IMR-90 (cell line): ENCODE results near the gene RHBDF2. TPM values are rescaled to one million over a fixed set of nuclear protein-coding genes. Genes with fewer than 3 reads are reported as not detected.

Source experiments
- ATAC-seq: fragments of 200-7000 bp; cut with Tn5 transposase; 2 replicates; pipeline ENCODE4 v1.9.1; 2020; ENCODE audit warnings: low read depth, mild to moderate bottlenecking, moderate library complexity
- BruUV-seq: library from RNA; stranded (reverse); fragments of 400-500 nt; replicated peaks from 2 replicates; lab custom pipeline; 2021; lab: Mats Ljungman, UMichigan
- CTCF ChIA-PET: fragments of 300-600 bp; formaldehyde crosslinking; extraction: SDS; loops from one replicate; lab custom pipeline; 2021; ENCODE audit warnings: antibody characterized with exemption; lab: Yijun Ruan, JAX
- POLR2A ChIA-PET: fragments of 300-600 bp; sonication (Branson Sonifier 250); formaldehyde crosslinking; loops from one replicate; lab custom pipeline; 2022; ENCODE audit warnings: antibody characterized with exemption; ENCODE audit not compliant: unreplicated experiment; lab: Charles Lee
- DNase-seq: peaks from one replicate; pipeline ENCODE4 v3.0.0; 2013
- H2AFZ ChIP-seq: replicated peaks from 2 replicates; pipeline ENCODE3; 2013; ENCODE audit warnings: low read length, mild to moderate bottlenecking; ENCODE audit not compliant: poor library complexity
- H2AK5ac ChIP-seq: 2 replicates; pipeline ENCODE4 v1.6.1; 2013; ENCODE audit warnings: low read depth, low read length, inconsistent platforms
- H2AK9ac ChIP-seq: replicated peaks from 2 replicates; pipeline ENCODE3; 2013; ENCODE audit warnings: mild to moderate bottlenecking, low read depth, low read length, moderate library complexity; ENCODE audit not compliant: poor library complexity
- H2BK120ac ChIP-seq: 2 replicates; pipeline ENCODE4 v1.6.1; 2013; ENCODE audit warnings: low read depth, low read length, inconsistent platforms
- H2BK15ac ChIP-seq: 3 replicates; pipeline ENCODE4 v1.6.1; 2013; ENCODE audit warnings: low read depth, low read length, inconsistent platforms
- H2BK20ac ChIP-seq: 2 replicates; pipeline ENCODE4 v1.6.1; 2013; ENCODE audit warnings: low read depth, mild to moderate bottlenecking, inconsistent platforms, low read length, moderate library complexity
- H2BK5ac ChIP-seq: 2 replicates; pipeline ENCODE4 v1.6.1; 2013; ENCODE audit warnings: mild to moderate bottlenecking, low read depth, low read length, inconsistent platforms; ENCODE audit not compliant: poor library complexity, severe bottlenecking
- H3K14ac ChIP-seq: replicated peaks from 2 replicates; pipeline ENCODE4 v1.6.1; 2013; ENCODE audit warnings: low read depth, low read length, inconsistent platforms
- H3K18ac ChIP-seq: 2 replicates; pipeline ENCODE4 v1.6.1; 2013; ENCODE audit warnings: low read depth, low read length, control low read depth
- H3K23ac ChIP-seq: 2 replicates; pipeline ENCODE4 v1.6.1; 2013; ENCODE audit warnings: low read depth, low read length, inconsistent platforms
- H3K27ac ChIP-seq: 2 replicates; pipeline ENCODE4 v1.5.1; 2013; ENCODE audit warnings: mild to moderate bottlenecking, control low read depth, low read length; ENCODE audit not compliant: insufficient read depth
- H3K27me3 ChIP-seq: 2 replicates; pipeline ENCODE4 v1.6.1; 2013; ENCODE audit warnings: low read length; ENCODE audit not compliant: control insufficient read depth, insufficient read depth
- H3K36me3 ChIP-seq: 2 replicates; pipeline ENCODE4 v1.6.1; 2013; ENCODE audit warnings: low read length, mixed read lengths; ENCODE audit not compliant: control insufficient read depth, insufficient read depth
- H3K4ac ChIP-seq: 2 replicates; pipeline ENCODE4 v1.6.1; 2013; ENCODE audit warnings: low read depth, low read length, inconsistent platforms
- H3K4me1 ChIP-seq: 2 replicates; pipeline ENCODE4 v1.6.1; 2013; ENCODE audit warnings: low read length, mixed read lengths; ENCODE audit not compliant: control insufficient read depth, insufficient read depth
- H3K4me2 ChIP-seq: 2 replicates; pipeline ENCODE4 v1.6.1; 2013; ENCODE audit warnings: low read depth, mild to moderate bottlenecking, control low read depth, low read length, moderate library complexity
- H3K4me3 ChIP-seq: 2 replicates; pipeline ENCODE4 v1.5.1; 2013; ENCODE audit warnings: low read depth, mild to moderate bottlenecking, control low read depth, low read length, moderate library complexity; ENCODE audit not compliant: insufficient read depth
- H3K56ac ChIP-seq: 2 replicates; pipeline ENCODE4 v1.6.1; 2013; ENCODE audit warnings: low read length, inconsistent platforms; ENCODE audit not compliant: insufficient read depth; ENCODE audit errors: extremely low read depth
- H3K79me1 ChIP-seq, 2 experiments: 2 replicates each; pipeline ENCODE4 v1.6.1; 2013; ENCODE audit warnings: low read length in 2 of 2, inconsistent platforms in 1 of 2, low read depth in 1 of 2
- H3K9ac ChIP-seq: 2 replicates; pipeline ENCODE4 v1.6.1; 2013; ENCODE audit warnings: low read depth, low read length, control low read depth
- H3K9me1 ChIP-seq: 2 replicates; pipeline ENCODE4 v1.6.1; 2013; ENCODE audit warnings: low read length, inconsistent platforms; ENCODE audit not compliant: insufficient read depth
- H3K9me3 ChIP-seq: 2 replicates; pipeline ENCODE4 v1.6.1; 2013; ENCODE audit warnings: low read length; ENCODE audit not compliant: control insufficient read depth, insufficient read depth
- H4K20me1 ChIP-seq: 2 replicates; pipeline ENCODE4 v1.6.1; 2013; ENCODE audit warnings: low read length, inconsistent platforms; ENCODE audit not compliant: insufficient read depth
- H4K5ac ChIP-seq: 2 replicates; pipeline ENCODE4 v1.6.1; 2013; ENCODE audit warnings: mild to moderate bottlenecking, low read depth, low read length, control low read depth
- H4K8ac ChIP-seq, 2 experiments: 2 replicates each; pipeline ENCODE4 v1.6.1; 2013; ENCODE audit warnings: low read depth in 2 of 2, low read length in 2 of 2, control low read depth in 1 of 2, inconsistent platforms in 1 of 2
- H4K91ac ChIP-seq: 2 replicates; pipeline ENCODE4 v1.6.1; 2013; ENCODE audit warnings: low read depth, low read length, inconsistent platforms; ENCODE audit not compliant: insufficient read depth
- CEBPB ChIP-seq: IDR thresholded peaks from 2 replicates; pipeline ENCODE4 v1.6.1; 2012; ENCODE audit warnings: low read depth, low read length, improper control_type of control experiment
- FOS ChIP-seq: fragments of 150-350 bp; IDR thresholded peaks from 2 replicates; pipeline ENCODE4 v1.6.1; 2016; ENCODE audit warnings: low read depth, low read length
- MAZ ChIP-seq: IDR thresholded peaks from 2 replicates; pipeline ENCODE4 v1.6.1; 2012; ENCODE audit warnings: low read depth, mild to moderate bottlenecking, low read length, improper control_type of control experiment, moderate library complexity, borderline replicate concordance
- POLR2A ChIP-seq: IDR thresholded peaks from 2 replicates; pipeline ENCODE4 v1.6.1; 2012; ENCODE audit warnings: mild to moderate bottlenecking, low read depth, low read length
- RAD21 ChIP-seq: IDR thresholded peaks from 2 replicates; pipeline ENCODE4 v1.6.1; 2012; ENCODE audit warnings: low read length, improper control_type of control experiment
- RCOR1 ChIP-seq: IDR thresholded peaks from 2 replicates; pipeline ENCODE4 v1.6.1; 2012; ENCODE audit warnings: mild to moderate bottlenecking, low read length, improper control_type of control experiment; ENCODE audit not compliant: insufficient replicate concordance
- WGBS, 2 experiments: methylation state at CpG; one replicate each; pipeline versions ENCODE4 v1.1.5 to v1.1.7; 2013; ENCODE audit warnings: missing lambda C conversion rate in 2 of 2; ENCODE audit not compliant: insufficient read length in 1 of 2; ENCODE audit errors: extremely low coverage in 2 of 2; 5-methylcytosine and 5-hydroxymethylcytosine counted together
- dilution Hi-C: fragments of 300-500 bp; cut with HindIII; formaldehyde crosslinking; loops from one replicate; pipeline ENCODE4 v1.14.3; 2018; ENCODE audit warnings: low sequenced_read_pairs; ENCODE audit not compliant: unreplicated experiment
- in situ Hi-C: fragments of 300-500 bp; cut with MboI; formaldehyde crosslinking; loops from 3 replicates; pipeline ENCODE4 v1.14.3; 2019; ENCODE audit warnings: low sequenced_read_pairs, inconsistent platforms, mixed read lengths
- intact Hi-C: fragments of 100-400 bp; cut with micrococcal nuclease; formaldehyde crosslinking; loops from 2 replicates; pipeline ENCODE4 v1.10.0; 2022
- polyA plus RNA-seq, 3 experiments: library from polyadenylated mRNA; depleted of rRNA; stranded (reverse); fragments of >200 nt; gene quantifications; 2 replicates each; pipeline ENCODE4 v1.2.3, GENCODE V29; 2012; ENCODE audit warnings: low replicate concordance in 1 of 3
- total RNA-seq: library from RNA; depleted of rRNA; stranded (reverse); fragments of >200 nt; gene quantifications from 2 replicates; pipeline ENCODE4 v1.2.3, GENCODE V29; 2012
- TF ChIP-seq, protein P1 (sequence below): fragments of 150-350 bp; IDR thresholded peaks from 2 replicates; pipeline ENCODE4 v1.6.1; 2016; ENCODE audit warnings: low read depth, mild to moderate bottlenecking, low read length, moderate library complexity, borderline replicate concordance

Gene RHBDF2
- total and polyA plus RNA-seq, 2 of the 4 experiments (the other 2 are of a cell fraction): 1.3 to 8.3 TPM

- Histone ChIP-seq H4K8ac (peak overlapping the region in 1 of 2 experiments; percentile 29; a peak in 1 of 4 replicates), H3K56ac (no peak overlapping the region), H2BK120ac (no peak overlapping the region), H2BK20ac (no peak overlapping the region), H3K9ac (peak overlapping the region; percentile 15; the same call in 1 of the 2 replicates), H4K20me1 (no peaks in the 10 kb centered on the region), H2BK5ac (no peak overlapping the region), H2AK5ac (0 out of 2 replicates have a peak overlapping the region, but pooled peaks have one; percentile 33), H3K4me3 (peak overlapping the region; percentile 46; the same call in 1 of the 2 replicates), H3K4ac (peak overlapping the region; percentile 47), H3K4me1 (peaks cover 10% of the 10 kb centered on the region), H4K91ac (no peak overlapping the region), H4K5ac (no peak overlapping the region), H3K4me2 (no peak overlapping the region), H2AK9ac (peak overlapping the region; percentile 9), H2BK15ac (no peak overlapping the region), H3K9me3 (no peaks in the 10 kb centered on the region), H3K14ac (no peak overlapping the region), H3K27me3 (peaks cover 2% of the 10 kb centered on the region; the same call in 1 of the 2 replicates), H3K23ac (no peak overlapping the region), H3K18ac (no peak overlapping the region), H3K27ac (no peak overlapping the region), H2AFZ (peak overlapping the region; percentile 86), H3K79me1 (no peaks in the 10 kb centered on the region; a peak in 1 of 4 replicates), H3K36me3 (no peaks in the 10 kb centered on the region; the same call in 1 of the 2 replicates), H3K9me1 (peaks cover 11% of the 10 kb centered on the region)
- ChIA-PET CTCF (no interaction called here), POLR2A (no interaction called here)
- WGBS, 2 experiments: 48% methylated on average over 13 of the region's 37 CpGs; no CpG with 5 or more reads in 1 of the 2 experiments
- no TSS peak for BruUV-seq
- intact Hi-C loops: loop anchor here (10.0 kb wide), 1 partner anchor 526 kb away; no protein-coding TSS in a partner anchor
- dilution Hi-C loops: no loop called here
- DNase-seq (no peak), ATAC-seq (no peak)
- in situ Hi-C loops: no loop called here
- no peak for TF ChIP-seq FOS
- TF ChIP-seq POLR2A: no peak
- TF ChIP-seq, protein P1, sequence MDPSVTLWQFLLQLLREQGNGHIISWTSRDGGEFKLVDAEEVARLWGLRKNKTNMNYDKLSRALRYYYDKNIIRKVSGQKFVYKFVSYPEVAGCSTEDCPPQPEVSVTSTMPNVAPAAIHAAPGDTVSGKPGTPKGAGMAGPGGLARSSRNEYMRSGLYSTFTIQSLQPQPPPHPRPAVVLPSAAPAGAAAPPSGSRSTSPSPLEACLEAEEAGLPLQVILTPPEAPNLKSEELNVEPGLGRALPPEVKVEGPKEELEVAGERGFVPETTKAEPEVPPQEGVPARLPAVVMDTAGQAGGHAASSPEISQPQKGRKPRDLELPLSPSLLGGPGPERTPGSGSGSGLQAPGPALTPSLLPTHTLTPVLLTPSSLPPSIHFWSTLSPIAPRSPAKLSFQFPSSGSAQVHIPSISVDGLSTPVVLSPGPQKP: no peak
- TF ChIP-seq RCOR1: no peak
- TF ChIP-seq CEBPB: no peak
- no peak for TF ChIP-seq MAZ
- TF ChIP-seq RAD21: no peak
Measured at GRCh38 chr17:76538281-76538931, 37.2 kb upstream of the RHBDF2 start.
